Loucy (cell line): ENCODE data around the gene KIRREL3.

Source experiments
- H2AFZ ChIP-seq: fragments of 200-600 bp; sonication (generic); 2 replicates; pipeline ENCODE4 v1.6.0; 2016; ENCODE audit warnings: antibody characterized with exemption, mild to moderate bottlenecking, low read length, moderate library complexity
- H3F3A ChIP-seq: fragments of 200-600 bp; 2 replicates; pipeline ENCODE4 v1.6.0; 2016; ENCODE audit warnings: antibody characterized with exemption, low read depth, mild to moderate bottlenecking
- H3K27me3 ChIP-seq: fragments of 200-600 bp; sonication (generic); 2 replicates; pipeline ENCODE4 v1.6.1; 2014; ENCODE audit warnings: low read length, mild to moderate bottlenecking; ENCODE audit not compliant: insufficient read depth, poor library complexity, severe bottlenecking
- H3K36me3 ChIP-seq: fragments of 200-600 bp; sonication (generic); 2 replicates; pipeline ENCODE4 v1.6.1; 2016; ENCODE audit warnings: low read length; ENCODE audit not compliant: insufficient read depth
- H3K4me1 ChIP-seq: fragments of 200-600 bp; sonication (generic); 2 replicates; pipeline ENCODE4 v1.5.1; 2014; ENCODE audit warnings: low read length, mild to moderate bottlenecking; ENCODE audit not compliant: insufficient read depth, poor library complexity, severe bottlenecking
- H3K4me2 ChIP-seq: fragments of 200-600 bp; sonication (generic); 2 replicates; pipeline ENCODE4 v1.6.0; 2014; ENCODE audit warnings: antibody characterized with exemption, low read length, low read depth, mild to moderate bottlenecking; ENCODE audit not compliant: poor library complexity, severe bottlenecking
- H3K4me3 ChIP-seq: fragments of 200-600 bp; sonication (generic); 2 replicates; pipeline ENCODE4 v1.5.1; 2014; ENCODE audit warnings: low read length, mild to moderate bottlenecking, mixed read lengths; ENCODE audit not compliant: poor library complexity, severe bottlenecking
- H3K79me2 ChIP-seq: fragments of 200-600 bp; sonication (generic); 2 replicates; pipeline ENCODE4 v1.6.1; 2014; ENCODE audit warnings: low read length; ENCODE audit not compliant: insufficient read depth
- H3K9ac ChIP-seq: fragments of 200-600 bp; sonication (generic); 2 replicates; pipeline ENCODE4 v1.6.0; 2014; ENCODE audit warnings: mild to moderate bottlenecking, low read depth, low read length, moderate library complexity; ENCODE audit not compliant: poor library complexity, severe bottlenecking
- H3K9me2 ChIP-seq: fragments of 200-600 bp; sonication (generic); replicated peaks from 2 replicates; pipeline ENCODE4 v1.6.1; 2016; ENCODE audit warnings: low read depth, low read length, mixed read lengths
- H3K9me3 ChIP-seq: fragments of 200-600 bp; sonication (generic); 2 replicates; pipeline ENCODE4 v1.6.1; 2014; ENCODE audit warnings: mild to moderate bottlenecking, antibody characterized with exemption, low read length, low read depth; ENCODE audit not compliant: insufficient read depth
- H4K20me1 ChIP-seq: fragments of 200-600 bp; sonication (generic); 2 replicates; pipeline ENCODE4 v1.6.0; 2014; ENCODE audit warnings: antibody characterized with exemption, low read length, mild to moderate bottlenecking; ENCODE audit not compliant: insufficient read depth, poor library complexity, severe bottlenecking
- CTCF ChIP-seq: fragments of 200-600 bp; sonication (generic); conservative IDR thresholded peaks from 2 replicates; pipeline ENCODE4 v1.5.1; 2014; ENCODE audit warnings: mild to moderate bottlenecking, antibody characterized with exemption, low read length
- EZH2phosphoT487 ChIP-seq: fragments of 200-600 bp; IDR thresholded peaks from 2 replicates; pipeline ENCODE4 v1.6.1; 2018; ENCODE audit warnings: antibody characterized with exemption, mild to moderate bottlenecking, moderate library complexity, borderline replicate concordance

Gene KIRREL3

GRCh38 chr11:126581871-126582648 lies 418.5 kb downstream of the KIRREL3 start:
- H3K9me3 ChIP-seq = no peaks in the 10 kb centered on the region
- H3K4me2 ChIP-seq = no peak overlapping the region
- H3K4me3 ChIP-seq = no peak overlapping the region
- no peaks in the 10 kb centered on the region for H3K36me3 ChIP-seq
- no peak overlapping the region for H3K9ac ChIP-seq
- no peak overlapping the region for H2AFZ ChIP-seq
- H3F3A ChIP-seq = no peaks in the 10 kb centered on the region
- no peaks in the 10 kb centered on the region for H3K79me2 ChIP-seq
- H3K9me2 ChIP-seq = no peaks in the 10 kb centered on the region
- H3K27me3 ChIP-seq = no peaks in the 10 kb centered on the region
- H3K4me1 ChIP-seq = no peaks in the 10 kb centered on the region
- no peaks in the 10 kb centered on the region for H4K20me1 ChIP-seq
- TF ChIP-seq CTCF = no peak

GRCh38 chr11:126578426-126578825 lies 422.1 kb downstream of the KIRREL3 start:
- H3K4me3 ChIP-seq = no peak overlapping the region
- H3K79me2 ChIP-seq = no peaks in the 10 kb centered on the region
- H3K4me2 ChIP-seq = no peak overlapping the region
- no peaks in the 10 kb centered on the region for H3K9me2 ChIP-seq
- H3K27me3 ChIP-seq = no peaks in the 10 kb centered on the region
- no peaks in the 10 kb centered on the region for H3K4me1 ChIP-seq
- no peak for TF ChIP-seq EZH2phosphoT487
- no peak for TF ChIP-seq CTCF
- H3K36me3 ChIP-seq = no peaks in the 10 kb centered on the region
- no peaks in the 10 kb centered on the region for H3K9me3 ChIP-seq
- H4K20me1 ChIP-seq = no peaks in the 10 kb centered on the region
- H2AFZ ChIP-seq = no peak overlapping the region
- no peaks in the 10 kb centered on the region for H3F3A ChIP-seq
- H3K9ac ChIP-seq = no peak overlapping the region

- Histone ChIP-seq H3K9me2 (no peaks in the 10 kb centered on the region), H3K9me3 (no peaks in the 10 kb centered on the region), H2AFZ (no peak overlapping the region), H3K79me2 (no peaks in the 10 kb centered on the region), H3K4me2 (no peak overlapping the region), H3K9ac (no peak overlapping the region), H3K36me3 (no peaks in the 10 kb centered on the region), H3K4me3 (no peak overlapping the region), H4K20me1 (no peaks in the 10 kb centered on the region), H3K4me1 (no peaks in the 10 kb centered on the region), H3F3A (no peaks in the 10 kb centered on the region), H3K27me3 (no peaks in the 10 kb centered on the region)
- TF ChIP-seq EZH2phosphoT487 = no peak
- no peak for TF ChIP-seq CTCF
Observed at GRCh38 chr11:126578021-126578420, 422.5 kb downstream of the KIRREL3 start.
